C4-2B (cell line): ENCODE results near the gene PAIP2B.

Experiments
- ZFX ChIP-seq: fragments of 450-650 bp; IDR thresholded peaks from 2 replicates; pipeline ENCODE4 v1.6.1; 2017
- TF ChIP-seq, protein P1 (sequence below): fragments of 450-650 bp; conservative IDR thresholded peaks from 2 replicates; pipeline ENCODE4 v1.5.1; 2017; ENCODE audit warnings: mild to moderate bottlenecking

DNA sequence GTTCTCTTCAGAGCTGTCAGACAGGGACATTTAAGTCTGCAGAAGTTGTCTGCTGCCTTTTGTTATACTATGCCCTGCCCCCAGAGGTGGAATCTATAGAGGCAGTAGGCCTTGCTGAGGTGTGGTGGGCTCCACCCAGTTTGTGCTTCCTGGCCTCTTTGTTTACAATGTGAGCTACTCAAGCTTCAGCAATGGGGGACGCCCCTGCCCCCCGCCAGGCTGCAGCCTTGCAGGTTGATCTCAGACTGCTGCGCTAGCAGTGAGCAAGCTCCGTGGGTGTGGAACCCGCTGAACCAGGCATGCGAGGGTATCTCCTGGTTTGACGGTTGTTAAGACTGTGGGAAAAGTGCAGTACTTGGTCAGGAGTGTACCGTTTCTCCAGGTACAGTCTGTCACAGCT, 24.0 kb upstream of the PAIP2B start:
- TF ChIP-seq, protein P1, sequence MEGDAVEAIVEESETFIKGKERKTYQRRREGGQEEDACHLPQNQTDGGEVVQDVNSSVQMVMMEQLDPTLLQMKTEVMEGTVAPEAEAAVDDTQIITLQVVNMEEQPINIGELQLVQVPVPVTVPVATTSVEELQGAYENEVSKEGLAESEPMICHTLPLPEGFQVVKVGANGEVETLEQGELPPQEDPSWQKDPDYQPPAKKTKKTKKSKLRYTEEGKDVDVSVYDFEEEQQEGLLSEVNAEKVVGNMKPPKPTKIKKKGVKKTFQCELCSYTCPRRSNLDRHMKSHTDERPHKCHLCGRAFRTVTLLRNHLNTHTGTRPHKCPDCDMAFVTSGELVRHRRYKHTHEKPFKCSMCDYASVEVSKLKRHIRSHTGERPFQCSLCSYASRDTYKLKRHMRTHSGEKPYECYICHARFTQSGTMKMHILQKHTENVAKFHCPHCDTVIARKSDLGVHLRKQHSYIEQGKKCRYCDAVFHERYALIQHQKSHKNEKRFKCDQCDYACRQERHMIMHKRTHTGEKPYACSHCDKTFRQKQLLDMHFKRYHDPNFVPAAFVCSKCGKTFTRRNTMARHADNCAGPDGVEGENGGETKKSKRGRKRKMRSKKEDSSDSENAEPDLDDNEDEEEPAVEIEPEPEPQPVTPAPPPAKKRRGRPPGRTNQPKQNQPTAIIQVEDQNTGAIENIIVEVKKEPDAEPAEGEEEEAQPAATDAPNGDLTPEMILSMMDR = no peak
- no peak for TF ChIP-seq ZFX
